ENCODE results near the gene TMSB15B. TPM values are rescaled to one million over a fixed set of nuclear protein-coding genes. Genes with fewer than 3 reads are reported as not detected.
"Not testable (repeated sequence)": the region's sequence is repeated elsewhere in the genome, so short reads cannot be mapped to it uniquely, and the experiment has no call there.

TMSB15B gene
- polyA plus RNA-seq, 1 donor from 2014 or later: 133 TPM

DNA sequence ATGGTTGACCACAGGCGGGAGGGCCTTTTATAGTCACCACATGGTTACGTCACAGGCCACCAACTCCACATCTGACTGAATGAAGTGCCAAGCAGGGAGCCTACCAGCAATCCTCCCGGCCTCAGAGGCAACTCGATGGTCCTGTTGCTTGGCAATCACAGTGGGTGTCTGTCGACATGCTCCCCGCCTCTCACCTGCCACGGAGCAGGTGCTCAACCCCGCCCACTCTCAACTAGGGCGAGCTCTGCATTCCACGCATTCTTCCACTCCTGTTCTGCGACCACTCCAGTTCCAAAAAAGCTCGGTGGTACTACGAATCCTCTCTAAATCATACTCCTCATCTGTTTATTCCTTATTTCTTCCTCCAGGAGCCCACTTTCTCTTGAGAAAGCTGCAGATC is 21.1 kb downstream of the TMSB15B start:
- H3K9me3 ChIP-seq (ENCODE audit: low read length); H3K36me3 ChIP-seq (ENCODE audit: insufficient read depth, low read length); H3K9me2 ChIP-seq (ENCODE audit: insufficient read depth, low read length); H3K4me2 ChIP-seq (ENCODE audit: low read length); H3K27me3 ChIP-seq (ENCODE audit: insufficient read depth, low read depth, low read length); H4K20me1 ChIP-seq (ENCODE audit: insufficient read depth); H3K9ac ChIP-seq (ENCODE audit: low read length); H3K27ac ChIP-seq (ENCODE audit: low read length); H3K4me3 ChIP-seq (ENCODE audit: low read length); H3F3A ChIP-seq (ENCODE audit: insufficient read depth, low read length, poor library complexity, severe bottlenecking); H2AFZ ChIP-seq (ENCODE audit: low read depth, low read length); H3K79me2 ChIP-seq (replicated peaks; ENCODE audit: insufficient read depth, low read length): not testable (repeated sequence)

DNA sequence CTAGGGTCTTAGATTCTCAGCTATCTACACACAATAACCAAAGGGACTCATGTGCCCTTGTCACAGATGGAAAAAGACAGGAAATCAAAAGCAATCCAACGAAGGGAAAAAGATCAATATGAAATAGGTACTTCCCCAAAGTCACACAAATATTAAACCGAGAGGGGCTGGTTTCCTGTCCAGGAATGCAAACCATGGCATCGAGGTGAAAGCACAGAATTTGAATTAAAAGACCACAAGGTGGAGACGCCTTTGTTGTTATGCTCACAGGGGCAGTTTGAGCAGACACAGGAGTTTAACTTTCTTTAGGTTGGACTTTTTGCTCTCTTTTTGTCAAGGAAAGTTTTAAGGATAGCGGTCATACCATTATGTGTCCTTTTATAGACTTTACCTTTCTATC is 36.8 kb downstream of the TMSB15B start:
- Histone ChIP-seq H3K9me3 (ENCODE audit: low read length) (no peaks in the 10 kb centered on the region), H3K4me2 (ENCODE audit: low read length) (no peak overlapping the region), H3K9me2 (ENCODE audit: insufficient read depth, low read length) (no peaks in the 10 kb centered on the region), H3K4me3 (ENCODE audit: low read length) (no peak overlapping the region), H3K9ac (ENCODE audit: low read length) (no peak overlapping the region), H3K36me3 (ENCODE audit: insufficient read depth, low read length) (no peaks in the 10 kb centered on the region), H4K20me1 (ENCODE audit: insufficient read depth) (no peaks in the 10 kb centered on the region), H3K27me3 (ENCODE audit: insufficient read depth, low read depth, low read length) (no peaks in the 10 kb centered on the region), H3F3A (ENCODE audit: insufficient read depth, low read length, poor library complexity, severe bottlenecking) (no peaks in the 10 kb centered on the region), H3K27ac (ENCODE audit: low read length) (no peak overlapping the region), H2AFZ (ENCODE audit: low read depth, low read length) (no peak overlapping the region), H3K79me2 (replicated peaks; ENCODE audit: insufficient read depth, low read length) (no peaks in the 10 kb centered on the region)
- TF ChIP-seq, protein P1, sequence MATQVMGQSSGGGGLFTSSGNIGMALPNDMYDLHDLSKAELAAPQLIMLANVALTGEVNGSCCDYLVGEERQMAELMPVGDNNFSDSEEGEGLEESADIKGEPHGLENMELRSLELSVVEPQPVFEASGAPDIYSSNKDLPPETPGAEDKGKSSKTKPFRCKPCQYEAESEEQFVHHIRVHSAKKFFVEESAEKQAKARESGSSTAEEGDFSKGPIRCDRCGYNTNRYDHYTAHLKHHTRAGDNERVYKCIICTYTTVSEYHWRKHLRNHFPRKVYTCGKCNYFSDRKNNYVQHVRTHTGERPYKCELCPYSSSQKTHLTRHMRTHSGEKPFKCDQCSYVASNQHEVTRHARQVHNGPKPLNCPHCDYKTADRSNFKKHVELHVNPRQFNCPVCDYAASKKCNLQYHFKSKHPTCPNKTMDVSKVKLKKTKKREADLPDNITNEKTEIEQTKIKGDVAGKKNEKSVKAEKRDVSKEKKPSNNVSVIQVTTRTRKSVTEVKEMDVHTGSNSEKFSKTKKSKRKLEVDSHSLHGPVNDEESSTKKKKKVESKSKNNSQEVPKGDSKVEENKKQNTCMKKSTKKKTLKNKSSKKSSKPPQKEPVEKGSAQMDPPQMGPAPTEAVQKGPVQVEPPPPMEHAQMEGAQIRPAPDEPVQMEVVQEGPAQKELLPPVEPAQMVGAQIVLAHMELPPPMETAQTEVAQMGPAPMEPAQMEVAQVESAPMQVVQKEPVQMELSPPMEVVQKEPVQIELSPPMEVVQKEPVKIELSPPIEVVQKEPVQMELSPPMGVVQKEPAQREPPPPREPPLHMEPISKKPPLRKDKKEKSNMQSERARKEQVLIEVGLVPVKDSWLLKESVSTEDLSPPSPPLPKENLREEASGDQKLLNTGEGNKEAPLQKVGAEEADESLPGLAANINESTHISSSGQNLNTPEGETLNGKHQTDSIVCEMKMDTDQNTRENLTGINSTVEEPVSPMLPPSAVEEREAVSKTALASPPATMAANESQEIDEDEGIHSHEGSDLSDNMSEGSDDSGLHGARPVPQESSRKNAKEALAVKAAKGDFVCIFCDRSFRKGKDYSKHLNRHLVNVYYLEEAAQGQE (IDR thresholded peaks at IDR 0.05; ENCODE audit: borderline replicate concordance): no peak
- TF ChIP-seq RAD21 (conservative IDR thresholded peaks at IDR 0.05): no peak
- no peak for TF ChIP-seq SMC3 (conservative IDR thresholded peaks at IDR 0.05; ENCODE audit: poor library complexity)
- TF ChIP-seq EP300 (conservative IDR thresholded peaks at IDR 0.05; ENCODE audit: poor library complexity, severe bottlenecking): no peak
- TF ChIP-seq, protein P2, sequence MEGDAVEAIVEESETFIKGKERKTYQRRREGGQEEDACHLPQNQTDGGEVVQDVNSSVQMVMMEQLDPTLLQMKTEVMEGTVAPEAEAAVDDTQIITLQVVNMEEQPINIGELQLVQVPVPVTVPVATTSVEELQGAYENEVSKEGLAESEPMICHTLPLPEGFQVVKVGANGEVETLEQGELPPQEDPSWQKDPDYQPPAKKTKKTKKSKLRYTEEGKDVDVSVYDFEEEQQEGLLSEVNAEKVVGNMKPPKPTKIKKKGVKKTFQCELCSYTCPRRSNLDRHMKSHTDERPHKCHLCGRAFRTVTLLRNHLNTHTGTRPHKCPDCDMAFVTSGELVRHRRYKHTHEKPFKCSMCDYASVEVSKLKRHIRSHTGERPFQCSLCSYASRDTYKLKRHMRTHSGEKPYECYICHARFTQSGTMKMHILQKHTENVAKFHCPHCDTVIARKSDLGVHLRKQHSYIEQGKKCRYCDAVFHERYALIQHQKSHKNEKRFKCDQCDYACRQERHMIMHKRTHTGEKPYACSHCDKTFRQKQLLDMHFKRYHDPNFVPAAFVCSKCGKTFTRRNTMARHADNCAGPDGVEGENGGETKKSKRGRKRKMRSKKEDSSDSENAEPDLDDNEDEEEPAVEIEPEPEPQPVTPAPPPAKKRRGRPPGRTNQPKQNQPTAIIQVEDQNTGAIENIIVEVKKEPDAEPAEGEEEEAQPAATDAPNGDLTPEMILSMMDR (IDR thresholded peaks at IDR 0.05; ENCODE audit: poor library complexity, severe bottlenecking): no peak
- TF ChIP-seq MXI1 (conservative IDR thresholded peaks at IDR 0.05; ENCODE audit: poor library complexity, severe bottlenecking): no peak
- TF ChIP-seq TAF1 (IDR thresholded peaks at IDR 0.05; ENCODE audit: low read depth): no peak
- no peak for TF ChIP-seq EZH2 (IDR thresholded peaks at IDR 0.05; ENCODE audit: borderline replicate concordance, insufficient read depth, low read length, poor library complexity, severe bottlenecking)
- TF ChIP-seq POLR2AphosphoS5 (IDR thresholded peaks at IDR 0.05): no peak

DNA sequence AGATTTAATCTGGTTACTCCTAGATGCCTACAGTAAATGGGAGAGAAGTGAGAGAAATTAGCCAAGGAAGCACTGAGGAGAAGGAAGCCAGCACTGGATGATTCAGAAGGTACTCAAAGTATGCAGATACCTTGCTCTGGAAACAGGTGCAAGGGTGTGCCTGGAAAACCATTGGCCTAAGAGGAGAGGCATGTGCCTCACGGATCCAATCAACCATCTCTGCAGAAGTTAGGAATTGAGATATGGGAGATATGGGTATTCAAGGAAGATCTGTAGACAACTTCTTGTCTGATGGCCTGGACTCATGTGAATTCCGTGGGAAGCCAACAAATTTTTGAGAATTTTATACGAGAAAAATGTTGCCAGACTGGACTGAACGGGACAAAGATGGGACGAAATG is 46.4 kb downstream of the TMSB15B start:
- H4K20me1 ChIP-seq (ENCODE audit: insufficient read depth): no peaks in the 10 kb centered on the region
- no peak overlapping the region for H3K4me2 ChIP-seq (ENCODE audit: low read length)
- no peak overlapping the region for H3K27ac ChIP-seq (ENCODE audit: low read length)
- TF ChIP-seq RAD21 (conservative IDR thresholded peaks at IDR 0.05) (no peak), EZH2 (IDR thresholded peaks at IDR 0.05; ENCODE audit: borderline replicate concordance, insufficient read depth, low read length, poor library complexity, severe bottlenecking) (no peak), POLR2AphosphoS5 (IDR thresholded peaks at IDR 0.05) (no peak), TAF1 (IDR thresholded peaks at IDR 0.05; ENCODE audit: low read depth) (no peak), MXI1 (conservative IDR thresholded peaks at IDR 0.05; ENCODE audit: poor library complexity, severe bottlenecking) (no peak), EP300 (conservative IDR thresholded peaks at IDR 0.05; ENCODE audit: poor library complexity, severe bottlenecking) (no peak), SMC3 (conservative IDR thresholded peaks at IDR 0.05; ENCODE audit: poor library complexity) (no peak)
- TF ChIP-seq, protein P2 (IDR thresholded peaks at IDR 0.05; ENCODE audit: poor library complexity, severe bottlenecking): no peak
- TF ChIP-seq, protein P1 (IDR thresholded peaks at IDR 0.05; ENCODE audit: borderline replicate concordance): no peak
- H3K36me3 ChIP-seq (ENCODE audit: insufficient read depth, low read length): no peaks in the 10 kb centered on the region
- no peaks in the 10 kb centered on the region for H3K9me3 ChIP-seq (ENCODE audit: low read length)
- H3K4me3 ChIP-seq (ENCODE audit: low read length): no peak overlapping the region
- H3F3A ChIP-seq (ENCODE audit: insufficient read depth, low read length, poor library complexity, severe bottlenecking): no peaks in the 10 kb centered on the region
- no peak overlapping the region for H2AFZ ChIP-seq (ENCODE audit: low read depth, low read length)
- H3K9me2 ChIP-seq (ENCODE audit: insufficient read depth, low read length): no peaks in the 10 kb centered on the region
- H3K79me2 ChIP-seq (replicated peaks; ENCODE audit: insufficient read depth, low read length): no peaks in the 10 kb centered on the region
- no peaks in the 10 kb centered on the region for H3K27me3 ChIP-seq (ENCODE audit: insufficient read depth, low read depth, low read length)
- H3K9ac ChIP-seq (ENCODE audit: low read length): no peak overlapping the region

Data from neural cell (in vitro differentiated cells).